OCI-LY3 (cell line): ENCODE results near the gene L2HGDH.

Experiments used
- CTCF ChIP-seq: fragments of 200-600, 300-600 bp; sonication (generic); IDR thresholded peaks from 2 replicates; pipeline ENCODE4 v1.5.1; 2014; ENCODE audit warnings: antibody characterized with exemption, low read length, low read depth
- EZH2phosphoT487 ChIP-seq: fragments of 200-600 bp; shearing (Covaris generic); IDR thresholded peaks from 2 replicates; pipeline ENCODE4 v1.6.1; 2018; ENCODE audit warnings: antibody characterized with exemption, mixed run types, low read depth

- no peak for TF ChIP-seq CTCF
- no peak for TF ChIP-seq EZH2phosphoT487
These were observed 31.4 kb upstream of the L2HGDH start for GRCh38 chr14:50343434-50343833.
